ENCODE measurements around the gene IMMP2L.

IMMP2L gene

GRCh38 chr7:110897538-110897937 is 664.8 kb downstream of the IMMP2L start:
- no peak for DNase-seq

GRCh38 chr7:110894111-110894510 is 668.2 kb downstream of the IMMP2L start:
- no peak for DNase-seq

- no peak for DNase-seq
Observed at GRCh38 chr7:110891197-110891596, 671.1 kb downstream of the IMMP2L start.

GRCh38 chr7:110890101-110890500 is 672.2 kb downstream of the IMMP2L start:
- DNase-seq, result no peak

DNA sequence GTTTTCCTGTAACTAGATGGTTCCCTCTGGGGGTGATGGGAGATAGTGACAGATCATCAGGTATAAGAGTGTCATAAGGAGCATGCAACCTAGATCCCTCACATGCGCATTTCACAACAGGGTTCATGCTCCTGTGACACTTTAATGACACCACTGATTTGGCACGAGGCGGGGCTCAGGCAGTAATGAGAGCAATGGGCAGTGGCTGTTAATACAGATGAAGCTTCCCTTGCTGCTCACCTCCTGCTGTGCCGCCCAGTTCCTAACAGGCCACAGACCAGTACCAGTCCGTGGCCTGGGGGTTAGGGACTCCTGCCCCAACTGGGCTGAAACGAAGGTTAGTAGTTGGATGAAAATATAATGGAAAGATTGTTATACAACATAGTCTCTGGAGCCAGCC is 673.0 kb downstream of the IMMP2L start:
- no peak for DNase-seq

- no peak for DNase-seq
Observed at GRCh38 chr7:110888641-110889040, 673.7 kb downstream of the IMMP2L start.

GRCh38 chr7:110885474-110885873 is 676.8 kb downstream of the IMMP2L start:
- DNase-seq, result no peak

DNA sequence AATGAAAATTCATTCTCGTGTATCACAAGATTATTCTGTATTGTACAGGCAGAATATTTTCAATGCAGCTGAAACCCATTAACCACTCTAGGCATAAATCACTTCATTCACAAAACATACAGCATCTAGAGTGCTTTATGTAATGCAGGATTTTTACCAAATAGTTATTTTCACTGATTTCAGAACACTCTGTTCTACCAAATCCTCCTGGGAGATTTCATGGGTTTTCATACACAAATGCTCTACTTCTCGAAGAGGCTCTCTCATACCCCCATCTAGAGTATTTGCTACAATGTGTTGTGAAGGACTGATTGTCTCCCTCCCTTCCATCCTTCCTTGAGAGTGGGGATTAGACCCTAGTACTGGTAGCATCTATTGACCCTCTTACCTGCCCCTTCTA is 680.6 kb downstream of the IMMP2L start:
- DNase-seq, result no peak

- DNase-seq, result no peak
Observed at GRCh38 chr7:110880971-110881370, 681.3 kb downstream of the IMMP2L start.

DNA sequence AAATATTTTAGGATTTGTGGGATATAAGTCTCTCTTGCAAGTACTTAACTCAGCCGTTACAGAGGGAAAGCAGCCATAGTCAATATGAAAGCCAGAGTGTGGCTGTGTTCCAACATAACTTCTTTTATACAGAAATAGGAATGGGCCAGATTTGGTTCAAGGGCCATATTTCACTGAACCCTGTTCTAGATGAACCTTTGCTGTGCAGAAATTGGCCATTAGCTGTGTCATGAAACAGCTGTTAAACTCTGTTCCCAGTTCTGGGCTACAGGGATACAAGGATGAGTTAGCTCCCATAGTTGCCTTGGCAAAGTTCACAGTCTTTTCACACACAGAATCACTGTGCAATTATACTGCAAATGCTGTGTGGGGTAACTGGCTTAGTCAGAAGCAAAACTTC is 685.3 kb downstream of the IMMP2L start:
- no peak for DNase-seq

GRCh38 chr7:110875346-110875745 is 686.9 kb downstream of the IMMP2L start:
- DNase-seq, result no peak

- DNase-seq, result no peak
Observed at GRCh38 chr7:110871856-110872255, 690.4 kb downstream of the IMMP2L start.

GRCh38 chr7:110870926-110871325 is 691.4 kb downstream of the IMMP2L start:
- DNase-seq, result no peak

- DNase-seq, result no peak
Observed at GRCh38 chr7:110868458-110868857, 693.8 kb downstream of the IMMP2L start.

- DNase-seq, result no peak
Observed at GRCh38 chr7:110867771-110868170, 694.5 kb downstream of the IMMP2L start.

DNA sequence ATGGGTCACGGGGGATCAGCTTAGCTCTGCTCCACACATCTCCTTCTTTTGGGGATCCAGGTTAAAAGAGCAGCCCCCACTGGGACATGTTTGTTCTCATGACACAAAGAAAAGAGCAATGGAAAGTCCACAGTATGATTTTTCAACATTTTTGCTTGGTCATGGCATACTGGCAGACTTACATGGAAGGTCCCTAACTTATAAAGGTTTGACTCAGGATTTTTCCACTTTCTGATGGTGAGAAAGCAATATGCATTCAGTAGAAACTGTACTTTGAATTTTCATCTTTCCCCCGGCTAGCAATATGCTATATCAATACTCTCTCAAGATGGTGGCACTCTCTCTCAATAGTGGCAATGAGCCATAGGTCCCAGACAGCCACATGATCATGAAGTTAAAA is 699.0 kb downstream of the IMMP2L start:
- no peak for DNase-seq

DNA sequence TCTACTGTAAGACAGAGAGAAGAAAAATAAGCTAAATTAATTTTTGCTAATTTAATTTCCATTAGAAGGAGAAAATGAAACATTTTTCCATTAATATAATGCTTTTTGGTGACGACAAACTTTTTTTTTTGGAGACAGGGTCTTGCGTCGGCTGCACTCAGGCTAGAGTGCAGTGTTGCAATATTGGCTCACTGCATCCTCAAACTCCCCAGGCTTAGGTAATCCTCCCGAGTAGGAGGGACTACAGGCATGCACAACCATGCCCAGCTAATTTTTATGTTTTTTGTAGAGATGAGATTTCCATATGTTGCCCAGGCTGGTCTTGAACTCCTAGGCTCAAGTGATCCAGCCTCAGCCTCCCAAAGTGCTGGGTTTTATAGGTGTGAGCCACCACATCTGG is 701.1 kb downstream of the IMMP2L start:
- no peak for DNase-seq

- DNase-seq, result no peak
Observed at GRCh38 chr7:110857106-110857505, 705.2 kb downstream of the IMMP2L start.

DNA sequence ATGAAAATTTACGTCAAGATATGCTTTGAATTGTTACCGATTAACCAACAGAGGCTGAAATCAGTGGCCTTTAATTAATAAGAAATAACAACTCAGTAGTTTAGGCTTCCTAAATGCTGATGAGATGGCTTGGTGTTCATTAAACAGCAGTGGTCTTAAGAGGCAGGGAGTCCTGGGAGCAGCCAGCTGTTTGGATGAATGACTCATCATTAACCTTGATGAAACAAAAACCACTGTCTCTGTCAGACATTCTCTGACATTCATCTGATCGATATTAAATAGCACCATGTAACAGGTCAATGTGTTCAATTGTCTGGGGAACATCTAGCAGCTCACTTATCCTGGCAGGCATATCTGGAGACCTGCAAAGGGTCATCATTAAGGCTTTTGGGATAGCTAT is 705.6 kb downstream of the IMMP2L start:
- no peak for DNase-seq

DNA sequence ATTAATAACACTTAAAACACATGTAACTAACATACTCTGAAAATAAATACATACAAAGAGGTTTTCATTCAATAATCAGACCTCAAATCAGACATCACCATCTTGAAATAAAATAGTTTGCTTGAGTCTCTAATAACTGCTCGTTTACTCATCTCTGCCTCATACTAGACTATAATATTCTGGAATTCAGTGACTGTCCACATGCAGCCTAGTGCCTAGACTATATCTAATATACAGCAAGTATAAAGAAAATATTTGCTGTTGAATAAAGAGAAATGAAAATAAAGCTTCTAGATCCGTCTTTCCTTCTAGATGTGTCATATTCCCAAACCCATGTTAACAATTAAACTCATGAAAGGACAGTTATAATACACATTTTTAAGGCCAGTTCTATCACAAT is 707.6 kb downstream of the IMMP2L start:
- no peak for DNase-seq

DNA sequence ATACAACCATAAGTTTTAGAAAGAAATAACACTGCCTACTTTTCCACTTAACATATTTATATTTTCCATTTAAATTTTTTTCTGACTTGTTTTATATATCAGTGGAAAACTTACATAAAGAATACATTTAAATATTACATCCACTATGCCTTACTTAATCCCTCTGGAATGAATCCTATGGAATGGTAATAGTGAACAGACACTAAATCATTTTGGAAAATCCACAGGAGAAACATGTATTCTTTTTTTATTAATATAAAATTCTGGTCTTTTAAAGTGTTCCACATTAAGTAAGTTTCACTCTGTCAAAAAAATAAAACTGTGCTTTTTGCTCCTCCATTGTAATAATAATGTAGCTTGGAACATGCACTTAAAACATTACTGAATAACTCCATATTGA is 708.1 kb downstream of the IMMP2L start:
- no peak for DNase-seq

GRCh38 chr7:110853263-110853662 is 709.0 kb downstream of the IMMP2L start:
- DNase-seq, result no peak

- DNase-seq, result no peak
Observed at GRCh38 chr7:110852156-110852940, 709.9 kb downstream of the IMMP2L start.

DNA sequence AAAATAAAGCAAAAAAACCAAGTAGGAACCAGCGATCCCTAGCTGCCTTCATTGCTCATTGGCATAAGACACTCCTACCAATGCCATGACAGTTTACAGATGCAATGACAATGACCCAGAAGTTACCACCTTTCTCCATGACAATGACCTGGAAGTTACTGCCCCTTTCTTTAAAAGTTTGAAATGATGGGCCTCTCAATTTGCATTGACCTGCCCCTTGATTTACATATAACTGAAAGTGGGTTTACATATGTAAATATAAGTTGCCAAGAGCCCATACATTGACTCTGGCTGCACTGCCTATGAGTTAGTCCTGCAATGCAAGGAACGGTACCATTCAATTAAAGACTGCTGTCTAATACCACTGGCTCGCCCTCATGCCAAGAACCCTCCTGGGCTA is 712.1 kb downstream of the IMMP2L start:
- DNase-seq, result no peak

GRCh38 chr7:110842796-110843195 is 719.5 kb downstream of the IMMP2L start:
- no peak for DNase-seq

Measured in activated CD4-positive, alpha-beta T cell treated with anti-CD3 and anti-CD28 coated beads, Interleukin-2, Interleukin-6, amounts not matched to agents 100 ng/mL and 50 ng/mL, durations not matched to agents 16 hours and 8 hours (primary cell).